Stomach (tissue), 4 donors: Measurements from ENCODE around the gene PRKCSH.

Experiments used
- EP300 ChIP-seq: sonication (generic); formaldehyde crosslinking; IDR thresholded peaks from one replicate; pipeline ENCODE4 v1.6.1; 2017; ENCODE audit warnings: antibody characterized with exemption
- POLR2A ChIP-seq, 4 donors: fragments of 450-650 bp; IDR thresholded peaks; one replicate each; pipeline ENCODE4 v1.6.1; 2016; ENCODE audit warnings: antibody characterized with exemption in 4 of 4, control low read depth in 2 of 4, mild to moderate bottlenecking in 1 of 4, moderate library complexity in 1 of 4

DNA sequence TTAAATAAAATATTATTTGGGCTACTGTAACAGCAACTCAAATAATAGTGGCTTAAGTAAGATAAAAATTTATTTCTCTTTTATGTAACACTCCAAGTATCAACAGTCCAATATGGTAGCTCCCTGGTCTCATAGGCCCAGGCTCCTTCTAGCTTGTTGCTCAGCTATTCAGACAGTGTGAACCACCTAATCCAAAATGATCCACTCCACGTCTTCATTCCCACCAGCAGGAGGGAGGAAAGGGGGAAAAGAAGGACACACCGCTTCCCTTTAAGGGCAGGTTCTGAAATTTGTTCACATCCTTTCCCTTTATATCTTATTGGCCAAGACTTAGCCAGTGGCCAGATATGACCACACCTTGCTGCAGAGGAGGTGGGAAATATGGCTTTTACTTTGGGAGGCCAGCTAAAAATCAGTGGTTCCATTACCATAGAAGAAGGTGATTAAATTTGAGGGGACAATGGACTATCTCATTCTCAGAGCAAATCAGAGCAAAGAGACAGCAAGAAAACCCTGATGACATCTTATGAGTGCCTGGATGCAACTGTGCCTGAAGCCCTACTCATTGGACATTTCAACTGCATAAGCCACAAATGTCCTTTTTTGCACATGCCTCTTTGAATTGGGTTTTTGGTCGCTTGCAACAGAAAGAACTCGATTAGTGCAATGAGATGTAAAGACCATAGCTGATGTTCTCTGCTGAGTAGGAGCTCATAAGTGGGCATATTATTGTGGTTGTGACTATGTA lies 44.3 kb upstream of the PRKCSH start:
- TF ChIP-seq POLR2A (IDR thresholded peaks at IDR 0.05) (no peak), EP300 (no peak)
